NCI-H1436 (cell line): ENCODE data around the gene TMOD2.

Source experiments
- DNase-seq: peaks from one replicate; lab custom pipeline; 2025; lab: John Stamatoyannopoulos, UW

The TMOD2 gene

GRCh38 chr15:51861557-51862359 is 110.4 kb downstream of the TMOD2 start:
- no peak for DNase-seq

- DNase-seq = no peak
Observed at GRCh38 chr15:51863131-51863530, 111.7 kb downstream of the TMOD2 start.

GRCh38 chr15:51864408-51865056 is 113.1 kb downstream of the TMOD2 start:
- DNase-seq = no peak

GRCh38 chr15:51865317-51865716 is 113.9 kb downstream of the TMOD2 start:
- no peak for DNase-seq
